CD4-positive, alpha-beta T cell (primary cell): Measurements from ENCODE around the gene ADGRB3. TPM values are rescaled to one million over a fixed set of nuclear protein-coding genes. Genes with fewer than 3 reads are reported as not detected.

ENCODE experiments used
- ATAC-seq: fragments of 200-7000 bp; cut with Tn5 transposase; one replicate; pipeline ENCODE4 v1.10.0; 2022; ENCODE audit warnings: mild to moderate bottlenecking; ENCODE audit not compliant: poor library complexity
- CTCF ChIA-PET: fragments of 350-600 bp; sonication (Branson Sonifier 250); formaldehyde crosslinking; loops from one replicate; lab custom pipeline; 2021; ENCODE audit warnings: antibody characterized with exemption, inconsistent platforms; lab: Charles Lee
- POLR2A ChIA-PET: fragments of 350-600 bp; sonication (Branson Sonifier 250); formaldehyde crosslinking; loops from one replicate; lab custom pipeline; 2021; ENCODE audit warnings: antibody characterized with exemption, inconsistent platforms; lab: Charles Lee
- DNase-seq, 14 experiments: peaks; one replicate each; pipeline ENCODE4 v3.0.0-alpha.2; 2013 to 2020; ENCODE audit warnings: mixed read lengths in 2 of 14
- H3K27ac ChIP-seq, 2 donors: one replicate each; pipeline versions ENCODE4 v1.5.1 to v1.7.0; 2013; ENCODE audit warnings: low read length in 2 of 2, low read depth in 1 of 2, mild to moderate bottlenecking in 1 of 2
- H3K27me3 ChIP-seq, 2 experiments: 1 replicate in 1 of 2; 2 replicates in 1 of 2; pipeline versions ENCODE4 v1.6.1 to v1.7.0; 2013; ENCODE audit warnings: low read length in 2 of 2, control low read depth in 1 of 2, mild to moderate bottlenecking in 1 of 2, moderate library complexity in 1 of 2; ENCODE audit not compliant: insufficient read depth in 2 of 2, control insufficient read depth in 1 of 2
- H3K36me3 ChIP-seq: one replicate; pipeline ENCODE4 v1.6.1; 2013; ENCODE audit warnings: low read length, control low read depth; ENCODE audit not compliant: insufficient read depth
- H3K4me1 ChIP-seq: one replicate; pipeline ENCODE4 v1.6.1; 2013; ENCODE audit warnings: low read length, control low read depth; ENCODE audit not compliant: insufficient read depth
- H3K4me3 ChIP-seq: one replicate; pipeline ENCODE4 v1.5.1; 2013; ENCODE audit warnings: mild to moderate bottlenecking, low read length, moderate library complexity
- H3K9me3 ChIP-seq, 2 experiments: 1 replicate in 1 of 2; 2 replicates in 1 of 2; pipeline versions ENCODE4 v1.6.1 to v1.7.0; 2013; ENCODE audit warnings: low read length in 2 of 2, mild to moderate bottlenecking in 2 of 2, control low read depth in 1 of 2, moderate library complexity in 1 of 2; ENCODE audit not compliant: control insufficient read depth in 1 of 2, insufficient read depth in 1 of 2
- H3K27ac Mint-ChIP-seq: one replicate; pipeline ENCODE4 v1.8.0; 2020; ENCODE audit warnings: mixed read lengths
- H3K27me3 Mint-ChIP-seq: one replicate; pipeline ENCODE4 v1.8.0; 2021; ENCODE audit warnings: mixed read lengths
- H3K36me3 Mint-ChIP-seq: one replicate; pipeline ENCODE4 v1.8.0; 2021; ENCODE audit warnings: low read depth, mixed read lengths
- H3K4me1 Mint-ChIP-seq: one replicate; pipeline ENCODE4 v1.8.0; 2021; ENCODE audit warnings: low read depth, mixed read lengths
- H3K4me3 Mint-ChIP-seq: one replicate; pipeline ENCODE4 v1.8.0; 2020; ENCODE audit warnings: mild to moderate bottlenecking, mixed read lengths
- H3K9me3 Mint-ChIP-seq: one replicate; pipeline ENCODE4 v1.8.0; 2020; ENCODE audit warnings: mixed read lengths
- CTCF ChIP-seq: fragments of 200-600 bp; IDR thresholded peaks from one replicate; pipeline ENCODE4 v1.8.0; 2022; ENCODE audit warnings: antibody characterized with exemption, mild to moderate bottlenecking
- intact Hi-C, 2 experiments: fragments of 100-400 bp; cut with DNase I in 1 of 2; cut with micrococcal nuclease in 1 of 2; formaldehyde crosslinking; loops; one replicate each; pipeline versions ENCODE4 v1.15.1 to v1.9.0; 2023 to 2025; cut with DNase I, micrococcal nuclease
- total RNA-seq, 174 experiments: library from RNA in 2 of 174; stranded (reverse) in 2 of 174; gene quantifications; one replicate each; pipeline ENCODE4 v1.2.3 and lab custom pipeline; 2021 to 2026

ADGRB3 gene
- total RNA-seq, 2 experiments from 2014 or later: not detected

DNA sequence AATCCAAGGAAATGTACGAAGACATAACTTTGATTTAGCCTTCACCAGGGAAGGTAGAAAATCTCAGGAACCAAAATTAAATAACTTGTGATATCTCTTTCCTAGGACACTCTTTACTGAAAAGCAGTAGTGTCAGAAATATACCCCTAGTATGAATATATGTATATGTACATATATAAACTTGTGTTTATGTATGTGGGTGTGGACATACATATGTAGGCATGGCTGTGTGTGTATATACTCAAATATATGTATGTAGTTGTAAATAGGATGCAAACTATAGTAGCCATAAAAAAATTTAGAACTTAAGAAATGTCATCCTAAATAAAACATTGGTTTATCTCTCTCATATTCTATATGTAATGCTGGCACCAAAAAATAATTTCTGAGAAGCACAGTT lies 500.8 kb downstream of the ADGRB3 start:
- no peak for TF ChIP-seq CTCF
- Mint-ChIP-seq H3K4me3 (no peak overlapping the region), H3K27ac (no peak overlapping the region), H3K27me3 (no peaks in the 10 kb centered on the region), H3K4me1 (no peaks in the 10 kb centered on the region), H3K36me3 (no peaks in the 10 kb centered on the region), H3K9me3 (peaks cover 9% of the 10 kb centered on the region)
- ATAC-seq: no peak
- ChIA-PET POLR2A (no interaction called here), CTCF (no interaction called here)
- Histone ChIP-seq H3K4me1 (no peaks in the 10 kb centered on the region), H3K27ac (no peak overlapping the region), H3K36me3 (no peaks in the 10 kb centered on the region), H3K4me3 (no peak overlapping the region), H3K9me3 (peaks cover 0 to 5% of the 10 kb centered on the region in 2 experiments), H3K27me3 (no peaks in the 10 kb centered on the region)
- intact Hi-C loops: no loop called here
- no peak for DNase-seq

DNA sequence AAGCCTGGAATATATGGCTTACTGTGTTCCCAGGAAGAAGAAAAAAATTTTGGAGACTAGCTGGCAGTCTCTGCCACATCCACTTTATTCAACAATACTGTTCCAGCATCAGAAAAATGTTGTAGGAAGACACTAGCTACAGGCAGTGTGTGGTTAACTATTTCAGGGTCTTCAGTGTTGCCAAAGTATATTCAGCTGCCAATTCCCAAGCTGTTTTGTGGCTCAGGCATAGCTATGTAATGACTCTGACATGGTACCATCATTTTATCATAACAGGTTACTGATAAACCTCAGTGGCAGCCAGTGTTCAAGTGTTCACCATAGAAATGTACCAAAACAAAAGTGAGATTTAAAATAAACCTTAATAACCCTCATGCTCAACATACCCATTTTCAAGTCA lies 503.1 kb downstream of the ADGRB3 start:
- ATAC-seq (no peak), DNase-seq (no peak)
- TF ChIP-seq CTCF: no peak
- Histone ChIP-seq H3K4me3 (no peak overlapping the region), H3K36me3 (no peaks in the 10 kb centered on the region), H3K27ac (no peak overlapping the region), H3K9me3 (peaks cover 0 to 5% of the 10 kb centered on the region in 2 experiments), H3K27me3 (no peaks in the 10 kb centered on the region), H3K4me1 (no peaks in the 10 kb centered on the region)
- no peak overlapping the region for H3K27ac Mint-ChIP-seq
- no peaks in the 10 kb centered on the region for H3K4me1 Mint-ChIP-seq
- H3K36me3 Mint-ChIP-seq: no peaks in the 10 kb centered on the region
- H3K9me3 Mint-ChIP-seq: peaks cover 4% of the 10 kb centered on the region
- H3K4me3 Mint-ChIP-seq: no peak overlapping the region
- intact Hi-C loops: no loop called here
- CTCF ChIA-PET: no interaction called here
- no peaks in the 10 kb centered on the region for H3K27me3 Mint-ChIP-seq
- POLR2A ChIA-PET: no interaction called here

- no peak overlapping the region for H3K4me3 ChIP-seq
- ChIA-PET POLR2A (no interaction called here), CTCF (no interaction called here)
- H3K36me3 ChIP-seq: no peaks in the 10 kb centered on the region
- H3K27ac ChIP-seq: no peak overlapping the region
- no peak for TF ChIP-seq CTCF
- H3K27me3 Mint-ChIP-seq: no peaks in the 10 kb centered on the region
- ATAC-seq (no peak), DNase-seq (no peak)
- no peaks in the 10 kb centered on the region for H3K4me1 ChIP-seq
- no peaks in the 10 kb centered on the region for H3K27me3 ChIP-seq
- peaks cover 4% of the 10 kb centered on the region for H3K9me3 Mint-ChIP-seq
- no peak overlapping the region for H3K4me3 Mint-ChIP-seq
- peaks cover 0 to 5% of the 10 kb centered on the region in 2 experiments for H3K9me3 ChIP-seq
- no peaks in the 10 kb centered on the region for H3K4me1 Mint-ChIP-seq
- no peak overlapping the region for H3K27ac Mint-ChIP-seq
- no peaks in the 10 kb centered on the region for H3K36me3 Mint-ChIP-seq
- intact Hi-C loops: no loop called here
Observed at GRCh38 chr6:69138893-69139494, 503.9 kb downstream of the ADGRB3 start.
